Left forelimb (tissue), 1 donor: ENCODE results near the gene PSMG3.
"Not testable (repeated sequence)": the region's sequence is repeated elsewhere in the genome, so short reads cannot be mapped to it uniquely, and the experiment has no call there.

Experiments used
- DNase-seq: peaks from one replicate; pipeline ENCODE4 v3.0.0-alpha.2; 2018; ENCODE audit warnings: low spot score

The PSMG3 gene

DNA sequence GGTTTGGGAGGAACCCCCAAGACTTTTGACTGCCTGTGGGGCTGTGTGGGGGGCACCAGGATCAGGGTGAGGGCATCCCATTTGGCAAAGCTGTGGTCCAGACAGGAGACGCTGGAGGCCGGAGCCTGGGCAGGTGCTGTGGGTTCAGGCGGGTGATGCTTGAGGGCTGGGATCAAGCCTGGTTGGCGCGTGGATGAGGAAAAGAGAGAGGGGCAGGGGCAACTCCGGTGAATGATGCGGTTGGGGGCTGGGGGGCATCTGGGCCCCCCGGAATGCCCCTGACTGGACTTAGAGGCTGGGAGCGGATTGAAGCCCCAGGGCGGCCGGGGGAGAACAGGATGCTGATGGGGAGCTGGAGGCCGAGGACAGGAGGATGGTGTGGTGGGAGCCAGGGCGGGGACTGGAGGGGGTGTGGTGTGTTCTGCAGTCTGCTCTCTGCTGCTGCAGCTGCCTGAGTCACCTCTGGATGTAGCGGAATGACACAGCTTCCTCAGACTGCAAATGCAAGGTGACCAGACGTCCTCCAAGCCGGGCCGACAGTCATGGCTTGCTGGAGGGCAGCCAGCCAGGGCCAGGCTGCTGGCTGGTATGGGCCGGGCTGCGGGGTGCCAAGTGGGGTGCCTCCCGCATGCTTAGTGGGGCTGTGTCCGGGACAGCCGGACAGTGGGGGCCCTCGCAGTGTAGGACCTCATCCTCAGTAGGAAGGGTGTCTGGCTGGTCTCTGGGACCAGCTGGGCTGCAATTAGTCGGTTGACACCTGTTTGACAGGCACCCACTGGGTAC, 36.1 kb downstream of the PSMG3 start:
- no peak for DNase-seq

DNA sequence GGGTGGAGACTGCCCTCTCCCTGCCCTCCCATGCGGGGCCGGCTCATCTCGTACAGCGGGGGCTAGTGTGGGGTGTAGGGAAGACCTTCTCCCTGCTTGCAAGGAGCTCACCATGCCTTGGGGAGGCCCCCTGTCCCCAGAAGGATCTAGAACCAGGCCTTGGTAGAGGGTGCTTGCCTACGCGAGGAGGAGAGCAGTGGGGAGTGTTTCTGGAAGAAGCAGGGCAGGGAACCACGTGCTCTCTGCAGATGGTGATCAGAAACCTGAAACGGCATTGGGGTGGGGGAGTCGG, 36.6 kb downstream of the PSMG3 start:
- no peak for DNase-seq

DNA sequence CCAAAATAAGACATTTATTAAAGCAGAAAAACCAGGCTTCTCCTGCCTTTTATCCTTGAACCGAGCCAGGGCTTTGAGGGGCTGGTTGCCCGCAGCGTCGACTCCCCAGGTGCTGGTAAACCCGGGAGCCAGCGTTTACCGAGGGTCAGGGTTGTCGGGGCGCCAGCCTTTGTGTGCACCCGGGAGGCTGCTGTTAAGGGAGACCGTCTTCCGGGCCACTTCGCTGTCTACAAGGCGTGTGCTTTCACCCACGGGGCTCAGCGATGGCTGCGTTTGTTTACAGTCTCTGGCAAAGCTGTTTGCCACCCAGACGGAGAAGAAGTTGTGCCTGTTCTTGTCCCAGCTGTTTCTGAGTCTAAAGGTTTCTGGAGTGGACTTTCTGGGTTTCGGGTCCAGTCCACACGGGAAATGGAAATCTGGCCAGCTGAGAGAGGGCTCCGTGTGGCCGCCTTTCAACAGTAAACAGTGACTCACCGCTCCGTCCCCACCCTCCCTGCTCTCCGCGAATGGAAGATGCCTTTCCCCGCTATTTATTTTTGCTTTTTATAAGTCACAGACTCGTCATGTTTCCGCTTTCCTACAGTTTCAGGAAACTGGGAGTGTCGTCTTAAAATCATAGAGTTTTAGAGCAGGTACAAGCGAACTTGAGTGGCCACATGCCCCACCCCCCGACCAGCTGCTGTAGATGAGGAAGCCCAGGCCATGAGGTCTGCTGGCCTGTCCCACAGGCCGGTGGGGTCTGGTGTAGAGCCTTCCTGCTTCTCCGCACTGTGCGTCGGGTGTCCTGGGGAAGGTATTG, 37.2 kb downstream of the PSMG3 start:
- no peak for DNase-seq

DNA sequence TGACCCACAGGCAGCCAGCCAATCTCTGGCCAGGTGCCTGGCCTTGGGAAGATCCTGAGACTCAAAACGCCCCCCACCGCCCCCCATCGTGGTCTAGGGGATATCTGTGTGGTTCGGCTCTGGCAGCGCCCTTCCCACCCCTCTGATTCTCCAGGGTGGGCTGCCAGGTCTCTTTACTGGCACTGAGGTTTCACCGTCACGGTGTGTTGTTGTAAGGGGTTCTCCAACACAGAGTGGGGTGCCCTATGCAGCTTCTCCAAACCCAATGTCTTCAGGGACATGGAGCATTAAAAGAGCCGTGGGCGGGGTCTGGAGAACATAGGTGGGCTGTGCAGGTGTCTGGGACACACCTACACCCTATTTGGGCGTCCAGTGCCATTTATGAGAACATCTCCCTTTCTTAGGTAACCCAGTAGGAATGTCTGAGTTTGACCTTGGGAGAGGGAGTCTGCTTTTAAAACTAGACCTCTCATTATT, 37.8 kb downstream of the PSMG3 start:
- no peak for DNase-seq

DNA sequence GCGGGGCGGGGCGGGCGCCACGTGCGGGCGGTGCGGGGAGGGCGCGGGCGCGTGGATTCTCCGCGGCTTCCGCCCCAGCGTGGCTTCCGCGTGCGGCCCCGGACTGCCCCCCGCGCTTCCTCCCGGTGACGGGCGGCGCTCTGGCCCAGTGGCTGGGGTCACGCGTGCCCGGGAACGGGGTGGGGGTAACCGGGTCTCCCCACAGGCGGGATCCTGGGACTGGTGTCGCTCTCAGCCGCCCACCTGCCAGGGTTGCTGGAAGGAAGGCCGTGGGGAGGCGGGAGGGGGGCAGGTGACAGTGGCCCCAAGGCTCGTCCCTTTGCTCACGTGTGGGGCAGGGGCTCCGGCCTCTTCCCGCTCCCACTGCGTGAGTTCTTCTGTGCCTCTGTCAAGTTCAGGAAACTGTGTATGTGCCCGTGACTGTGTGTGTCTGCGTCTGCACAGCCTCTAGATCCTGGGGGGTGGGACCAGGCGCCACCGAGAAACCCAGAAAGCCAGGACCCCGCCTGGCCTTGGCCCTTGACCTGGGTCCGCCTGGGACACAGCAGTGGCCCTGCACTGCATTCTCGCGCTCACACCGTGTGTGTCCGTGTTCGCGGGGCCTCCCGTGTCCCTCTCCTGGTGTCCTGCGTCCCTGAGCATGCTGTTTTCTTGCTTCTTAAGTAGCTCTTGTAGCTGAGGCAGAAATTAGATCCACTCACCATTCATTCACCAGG, 38.4 kb downstream of the PSMG3 start:
- no peak for DNase-seq

DNA sequence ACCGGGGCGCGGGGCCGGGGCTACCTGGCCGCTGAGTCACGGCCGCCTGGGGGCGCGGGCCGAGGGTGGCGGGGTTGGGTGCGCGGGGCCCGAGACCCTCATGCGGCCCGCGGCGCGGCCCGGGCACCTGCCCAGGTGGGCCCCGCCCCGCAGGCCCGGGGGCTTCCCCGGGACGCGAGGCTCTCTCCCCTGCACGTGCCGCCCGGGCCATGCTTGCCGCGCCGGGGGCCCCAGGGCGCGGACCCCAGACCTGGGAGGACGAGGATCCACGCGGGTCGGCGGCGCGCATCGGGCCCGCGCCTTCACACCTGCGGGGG, 38.9 kb downstream of the PSMG3 start:
- DNase-seq = no peak

DNA sequence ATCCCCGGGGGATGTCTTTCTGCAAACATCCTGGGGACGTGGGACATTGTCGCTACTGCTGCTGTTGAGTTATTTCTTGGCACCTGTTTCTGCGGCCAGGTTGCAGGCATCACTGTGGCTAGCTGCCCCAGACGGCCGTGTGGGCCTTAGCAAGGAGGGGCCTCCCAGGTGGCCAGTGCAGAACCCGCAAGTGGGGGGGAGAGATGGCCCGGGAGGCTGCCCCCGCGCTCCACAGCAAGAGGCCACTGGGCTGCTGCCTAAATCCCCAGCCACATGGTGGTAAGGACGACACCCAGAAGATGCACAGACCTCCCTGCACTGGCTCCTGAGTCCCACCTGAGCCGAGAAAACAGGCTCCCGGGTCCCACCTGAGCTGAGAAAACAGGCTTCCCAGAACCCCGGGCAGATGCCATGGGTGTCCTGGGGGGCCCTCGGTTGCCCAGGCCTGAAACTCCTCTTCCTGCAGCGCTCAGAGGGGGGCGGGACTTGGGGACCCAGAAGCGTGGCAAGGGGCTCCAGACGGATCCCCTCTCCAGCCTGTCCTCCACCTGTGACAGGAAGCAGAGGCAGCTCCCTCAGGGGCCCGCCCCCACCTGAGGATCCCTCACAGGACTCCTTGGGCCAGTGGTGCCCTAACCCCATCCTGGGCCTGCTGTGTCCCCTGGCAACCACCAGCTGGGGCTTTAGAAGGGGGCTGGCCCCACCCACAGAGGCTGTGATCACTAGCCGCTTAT, 40.3 kb downstream of the PSMG3 start:
- no peak for DNase-seq

DNA sequence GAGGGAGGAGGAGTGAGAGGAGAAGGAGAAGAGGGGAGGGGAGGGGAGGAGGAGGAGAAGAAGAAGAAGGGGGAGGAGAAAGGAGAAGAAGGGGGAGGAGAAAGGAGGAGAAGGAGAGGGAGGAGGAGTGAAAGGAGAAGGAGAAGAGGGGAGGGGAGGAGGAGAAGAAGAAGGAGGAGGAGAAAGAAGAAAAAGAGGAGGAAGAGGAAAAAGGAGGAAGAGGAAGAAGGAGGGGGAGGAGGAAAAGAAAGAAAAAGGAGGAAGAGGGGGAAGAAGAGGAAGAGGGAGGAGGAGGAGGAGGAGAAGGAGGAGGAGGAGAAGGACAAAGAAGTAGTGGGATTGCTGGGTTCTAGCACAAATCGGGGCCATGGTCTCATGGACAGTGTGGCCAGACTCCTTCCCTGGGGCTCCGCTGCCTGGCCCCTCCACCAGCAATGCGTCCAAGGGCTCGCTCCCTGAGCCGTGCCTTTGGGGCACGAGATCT, 43.5 kb downstream of the PSMG3 start:
- DNase-seq = no peak

DNA sequence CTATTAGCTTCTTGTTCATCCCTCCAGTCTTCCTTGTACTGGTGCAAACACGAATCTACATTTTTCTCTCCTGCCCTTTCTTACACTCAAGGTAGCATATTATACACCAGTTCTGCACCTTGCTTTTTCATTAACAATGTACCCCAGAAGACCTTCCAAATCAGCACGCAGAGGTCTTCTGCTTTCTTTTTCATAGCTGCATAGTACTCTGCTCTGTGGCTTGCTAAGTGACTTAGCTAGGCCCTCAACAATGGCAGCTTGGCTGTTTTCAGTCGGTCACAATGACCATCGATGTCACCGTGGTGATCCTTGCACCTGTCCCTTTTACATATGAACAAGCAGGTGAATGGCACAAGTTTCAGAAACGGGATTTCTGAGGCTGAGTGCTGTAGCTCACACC, 44.4 kb downstream of the PSMG3 start:
- DNase-seq = no peak

DNA sequence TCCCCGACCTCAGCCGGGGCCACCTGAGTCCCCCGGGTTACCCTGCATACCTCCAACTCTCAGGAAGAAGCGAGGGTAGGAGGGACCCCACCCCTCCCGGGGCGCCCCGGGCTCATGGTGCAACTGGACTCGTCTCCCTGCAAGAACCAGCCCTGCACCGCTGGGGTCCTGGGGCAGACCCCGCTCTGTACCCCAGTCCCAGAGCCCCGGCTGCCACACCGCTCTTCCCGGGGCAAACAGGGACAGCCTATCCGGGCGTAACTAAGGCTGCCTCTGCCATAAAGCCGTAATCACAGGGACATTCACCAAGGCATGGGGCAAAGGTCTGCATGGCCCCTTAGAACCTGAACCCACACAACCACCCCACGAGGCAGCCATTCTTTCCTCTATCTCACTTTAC, 46.0 kb downstream of the PSMG3 start:
- DNase-seq = no peak

DNA sequence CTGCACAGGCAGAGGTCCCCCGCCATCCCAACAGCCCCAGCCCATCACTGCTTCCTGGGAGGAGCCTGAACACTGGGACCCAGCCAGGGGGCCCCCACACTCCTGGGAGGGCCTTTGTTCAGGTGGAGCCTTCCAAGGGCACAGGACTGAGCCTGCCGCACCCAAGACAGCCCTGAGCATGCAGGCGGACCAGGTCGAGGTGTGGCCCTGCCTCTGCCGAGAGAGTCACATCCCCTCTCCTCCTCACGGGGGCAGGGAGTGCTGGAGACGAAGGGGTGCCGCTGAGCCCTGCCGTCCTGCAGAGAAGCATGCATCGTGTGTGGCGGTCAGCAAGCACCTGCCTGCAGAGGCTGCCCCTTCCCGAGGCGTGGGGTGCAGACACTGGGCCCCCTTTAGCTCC, 46.6 kb downstream of the PSMG3 start:
- DNase-seq = no peak

DNA sequence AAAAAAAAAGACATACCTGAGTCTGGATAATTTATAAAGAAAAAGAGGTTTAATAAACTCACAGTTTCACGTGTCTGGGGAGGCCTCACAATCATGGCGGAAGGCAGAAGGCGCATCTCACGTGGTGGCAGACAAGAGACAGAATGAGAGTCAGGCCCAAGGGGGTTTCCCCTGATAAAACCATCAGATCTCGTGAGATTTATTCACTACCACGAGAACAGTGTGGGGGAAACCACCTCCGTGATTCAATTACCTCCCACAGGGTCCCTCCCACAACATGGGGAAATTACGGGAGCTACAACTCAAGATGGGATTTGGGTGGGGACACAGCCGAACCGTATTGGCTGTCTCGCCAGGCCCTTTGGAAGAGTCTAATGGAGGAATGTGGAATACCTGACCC, 48.4 kb downstream of the PSMG3 start:
- no peak for DNase-seq

DNA sequence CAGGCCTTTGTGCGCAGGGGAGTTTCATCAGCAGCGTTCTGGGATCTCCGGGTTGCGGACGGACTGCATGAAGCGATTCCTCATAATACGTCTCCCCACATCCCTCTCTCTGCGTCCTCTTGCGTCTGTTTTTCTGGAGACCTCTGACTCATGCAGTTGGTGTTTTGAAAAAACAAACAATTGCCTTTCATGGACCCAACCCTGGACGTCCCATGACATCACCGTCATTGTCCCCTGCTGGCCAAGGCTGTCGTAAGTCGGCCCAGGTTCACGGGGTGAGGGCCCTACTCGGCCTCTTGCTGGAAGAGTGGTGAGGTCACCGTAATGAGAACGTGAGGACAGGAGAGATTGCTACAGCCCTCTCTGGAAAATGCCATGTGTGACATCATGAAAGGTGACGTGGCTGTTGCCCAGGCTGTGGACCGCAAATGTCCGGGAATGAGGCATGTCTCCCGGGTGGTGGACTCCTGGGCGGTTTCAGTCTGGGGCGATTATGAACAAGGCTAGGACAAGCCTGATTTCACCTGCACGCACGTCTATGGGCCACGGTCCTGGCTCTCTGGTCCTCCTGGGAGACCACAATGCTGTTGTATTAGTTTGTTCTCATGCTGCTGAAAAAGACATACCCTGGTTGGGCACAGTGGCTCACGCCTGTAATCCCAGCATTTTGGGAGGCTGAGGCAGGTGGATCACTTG, 49.1 kb downstream of the PSMG3 start:
- DNase-seq = no peak

DNA sequence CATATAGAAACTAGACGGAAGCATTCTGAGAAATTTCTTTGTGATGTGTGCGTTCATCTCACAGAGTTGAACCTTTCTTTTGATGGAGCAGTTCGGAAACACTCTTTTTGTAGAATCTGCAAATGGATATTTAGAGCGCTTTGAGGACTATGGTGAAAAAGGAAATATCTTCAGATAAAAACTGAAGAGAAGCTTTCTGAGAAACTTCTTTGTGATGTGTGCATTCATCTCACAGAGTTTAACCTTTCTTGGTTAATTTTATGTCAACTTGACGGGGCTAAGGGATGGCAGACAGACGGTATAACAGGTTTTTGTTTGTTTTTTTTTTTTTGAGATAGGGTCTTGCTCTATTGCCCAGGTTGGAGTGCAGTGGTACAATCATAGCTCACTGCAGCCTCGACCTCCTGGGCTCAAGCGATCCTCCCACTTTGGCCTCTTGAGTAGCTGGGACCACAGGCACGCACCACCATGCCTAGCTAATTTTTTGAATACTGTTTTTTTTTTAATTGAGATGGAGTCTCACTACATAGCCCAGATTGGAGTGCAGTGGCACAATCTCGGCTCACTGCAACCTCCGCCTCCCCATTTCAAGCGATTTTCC, 50.4 kb downstream of the PSMG3 start:
- not testable (repeated sequence) for DNase-seq
